ENCODE measurements around the gene SDCCAG8. TPM values are rescaled to one million over a fixed set of nuclear protein-coding genes. Genes with fewer than 3 reads are reported as not detected.
A peak's percentile ranks its signal among the peaks of the same experiment; 100 is the strongest.
"Not testable (repeated sequence)": the region's sequence is repeated elsewhere in the genome, so short reads cannot be mapped to it uniquely, and the experiment has no call there.

Gene SDCCAG8
- total RNA-seq (10 to 100 TPM; 67.3 to 96.7 TPM), polyA plus RNA-seq (10 to 100 TPM; 25.4 to 29.1 TPM)
- long read RNA-seq, donor 1, partial matches to known transcripts, result 5 of 6 reads
- long read RNA-seq, donor 1, other reads (novel, unspliced or antisense), result 0 of 6 reads
- long read RNA-seq, donor 2, result 0 reads
- long read RNA-seq, donor 3, result 0 reads
- long read RNA-seq, donor 4, result 0 reads
- long read RNA-seq, donor 5, partial matches to known transcripts, result 46 of 49 reads
- long read RNA-seq, donor 5, other reads (novel, unspliced or antisense), result 0 of 49 reads

GRCh38 chr1:243255791-243256512 is at the start of gene SDCCAG8:
Gene SDCCAG8, plus strand, starts transcription at chr1:243256041. Its CDS starts 133 bp downstream, at chr1:243256174.
- TF ChIP-seq CTCF (IDR thresholded peaks at IDR 0.05; ENCODE audit: control extremely low read depth, extremely low read depth), result no peak
- Histone ChIP-seq H3K27me3 (ENCODE audit: control insufficient read depth in 3 of 3, insufficient read depth in 3 of 3, low read length in 2 of 3) (no peaks in the 10 kb centered on the region), H3K4me3 (peak within 1 kb of the TSS; percentile 90), H3K36me3 (ENCODE audit: control insufficient read depth in 4 of 4, insufficient read depth in 4 of 4, low read length in 4 of 4) (peaks cover 0 to 3% (median 0%) of the 10 kb centered on the region in 4 donors), H3K9ac (ENCODE audit: insufficient read depth in 1 of 2, low read length in 2 of 2) (peak within 1 kb of the TSS; percentile 86 to 91), H3K4me1 (ENCODE audit: control insufficient read depth in 5 of 5, insufficient read depth in 5 of 5, low read length in 5 of 5) (peaks cover 0 to 35% (median 6%) of the 10 kb centered on the region in 5 donors), H3K27ac (ENCODE audit: low read depth in 1 of 2, low read length in 1 of 2) (peak within 1 kb of the TSS; percentile 91 to 95), H3K9me3 (ENCODE audit: control insufficient read depth in 4 of 4, insufficient read depth in 3 of 4, low read length in 3 of 4) (no peaks in the 10 kb centered on the region)
- peak; percentile 92 for ATAC-seq (ENCODE audit: insufficient read depth, low FRiP score)
- DNase-seq, result peak; percentile 100
- WGBS, 2 donors, result 0% methylated on average over 32 of the region's 32 CpGs

- 40 to 67% methylated on average over 2 of the region's 3 CpGs for WGBS, 2 donors
- H3K9ac ChIP-seq (ENCODE audit: insufficient read depth in 1 of 2, low read length in 2 of 2), result not testable (repeated sequence)
These were observed 43.9 kb upstream of the SDCCAG8 start for GRCh38 chr1:243211984-243212383.

GRCh38 chr1:243213045-243213787 is 42.6 kb upstream of the SDCCAG8 start:
- H3K4me1 ChIP-seq (ENCODE audit: control insufficient read depth in 5 of 5, insufficient read depth in 5 of 5, low read length in 5 of 5), result peaks cover 0 to 4% (median 0%) of the 10 kb centered on the region in 5 donors
- 78% methylated on average over 4 of the region's 4 CpGs for WGBS, 2 donors
- ATAC-seq (ENCODE audit: insufficient read depth, low FRiP score) (peak; percentile 48), DNase-seq (peak in 1 of 3 donors; percentile 17)
- no peaks in the 10 kb centered on the region for H3K27me3 ChIP-seq (ENCODE audit: control insufficient read depth in 3 of 3, insufficient read depth in 3 of 3, low read length in 2 of 3)
- H3K36me3 ChIP-seq (ENCODE audit: control insufficient read depth in 4 of 4, insufficient read depth in 4 of 4, low read length in 4 of 4), result peaks cover 0 to 9% (median 1%) of the 10 kb centered on the region in 4 donors
- H3K9ac ChIP-seq (ENCODE audit: insufficient read depth in 1 of 2, low read length in 2 of 2), result no peak overlapping the region
- no peak overlapping the region for H3K4me3 ChIP-seq
- no peak overlapping the region for H3K27ac ChIP-seq (ENCODE audit: low read depth in 1 of 2, low read length in 1 of 2)
- no peaks in the 10 kb centered on the region for H3K9me3 ChIP-seq (ENCODE audit: control insufficient read depth in 4 of 4, insufficient read depth in 3 of 4, low read length in 3 of 4)
- TF ChIP-seq CTCF (IDR thresholded peaks at IDR 0.05; ENCODE audit: control extremely low read depth, extremely low read depth), result no peak

More at GRCh38 chr1:243211984-243212383, 43.9 kb upstream of the SDCCAG8 start:
- not testable (repeated sequence) for H3K4me1 ChIP-seq (ENCODE audit: control insufficient read depth in 5 of 5, insufficient read depth in 5 of 5, low read length in 5 of 5); ATAC-seq (ENCODE audit: insufficient read depth, low FRiP score); H3K27me3 ChIP-seq (ENCODE audit: control insufficient read depth in 3 of 3, insufficient read depth in 3 of 3, low read length in 2 of 3); H3K27ac ChIP-seq (ENCODE audit: low read depth in 1 of 2, low read length in 1 of 2); H3K36me3 ChIP-seq (ENCODE audit: control insufficient read depth in 4 of 4, insufficient read depth in 4 of 4, low read length in 4 of 4); H3K9me3 ChIP-seq (ENCODE audit: control insufficient read depth in 4 of 4, insufficient read depth in 3 of 4, low read length in 3 of 4); H3K4me3 ChIP-seq
- DNase-seq, result peak in 1 of 3 donors; percentile 26

- 88 to 89% methylated on average over 11 of the region's 12 CpGs for WGBS, 2 donors
- not testable (repeated sequence) for H3K27me3 ChIP-seq (ENCODE audit: control insufficient read depth in 3 of 3, insufficient read depth in 3 of 3, low read length in 2 of 3); DNase-seq; H3K27ac ChIP-seq (ENCODE audit: low read depth in 1 of 2, low read length in 1 of 2); H3K4me3 ChIP-seq; ATAC-seq (ENCODE audit: insufficient read depth, low FRiP score); H3K4me1 ChIP-seq (ENCODE audit: control insufficient read depth in 5 of 5, insufficient read depth in 5 of 5, low read length in 5 of 5); H3K9me3 ChIP-seq (ENCODE audit: control insufficient read depth in 4 of 4, insufficient read depth in 3 of 4, low read length in 3 of 4); H3K9ac ChIP-seq (ENCODE audit: insufficient read depth in 1 of 2, low read length in 2 of 2)
- H3K36me3 ChIP-seq (ENCODE audit: control insufficient read depth in 4 of 4, insufficient read depth in 4 of 4, low read length in 4 of 4), result peaks cover 0 to 11% (median 2%) of the 10 kb centered on the region in 4 donors
These were observed 40.5 kb upstream of the SDCCAG8 start for GRCh38 chr1:243215276-243215875.
